GM12878 (cell line): ENCODE data around the gene DCAF11. TPM values are rescaled to one million over a fixed set of nuclear protein-coding genes. Genes with fewer than 3 reads are reported as not detected.
A peak's percentile ranks its signal among the peaks of the same experiment; 100 is the strongest.

ENCODE experiments used
- ATAC-seq: fragments of 200-7000 bp; cut with Tn5 transposase; 3 replicates; pipeline ENCODE4 v1.9.1; 2020; ENCODE audit warnings: mild to moderate bottlenecking, moderate library complexity
- Bru-seq: library from RNA; stranded (reverse); fragments of 400-500 nt; gene quantifications from one replicate; lab custom pipeline; 2021; lab: Mats Ljungman, UMichigan
- BruChase-seq, 2 experiments: library from RNA; stranded (reverse); fragments of 400-500 nt; gene quantifications; one replicate each; lab custom pipeline; 2021; lab: Mats Ljungman, UMichigan
- BruUV-seq: library from RNA; stranded (reverse); fragments of 400-500 nt; replicated peaks from 2 replicates; lab custom pipeline; 2021; lab: Mats Ljungman, UMichigan
- CTCF ChIA-PET: fragments of 300-600 bp; sonication (Branson Sonifier 250); formaldehyde crosslinking; extraction: SDS; loops from one replicate; lab custom pipeline; 2021; ENCODE audit warnings: inconsistent platforms; lab: Yijun Ruan, JAX
- POLR2A ChIA-PET: fragments of 350-600 bp; formaldehyde crosslinking; extraction: SDS; loops from one replicate; lab custom pipeline; 2021; ENCODE audit warnings: inconsistent platforms; lab: Charles Lee
- RAD21 ChIA-PET: fragments of 300-600 bp; sonication (Branson Sonifier 250); formaldehyde crosslinking; loops from one replicate; lab custom pipeline; 2023; ENCODE audit warnings: antibody characterized with exemption; ENCODE audit not compliant: unreplicated experiment; lab: Charles Lee
- SMC1A ChIA-PET: fragments of 300-600 bp; sonication (Branson Sonifier 250); formaldehyde crosslinking; loops from one replicate; lab custom pipeline; 2023; ENCODE audit not compliant: unreplicated experiment, uncharacterized antibody; lab: Charles Lee
- DNase-seq: peaks from one replicate; pipeline ENCODE4 v3.0.0-alpha.2; 2011; ENCODE audit warnings: low read depth, low spot score
- FAIRE-seq: peaks from 3 replicates; lab custom pipeline; 2011; peaks lifted over from hg19 to GRCh38; lab: Jason Lieb, UNC
- H2AFZ ChIP-seq: 2 replicates; pipeline ENCODE4 v1.6.0; 2011; ENCODE audit warnings: low read depth, low read length, control low read depth; ENCODE audit not compliant: control insufficient read depth
- H3K27ac ChIP-seq: 2 replicates; pipeline ENCODE4 v1.5.1; 2011; ENCODE audit warnings: control low read depth; ENCODE audit not compliant: control insufficient read depth, insufficient read depth
- H3K27me3 ChIP-seq, 2 experiments: replicated peaks in 1 of 2; 2 replicates each; pipeline versions ENCODE4 v1.6.0 to v1.6.1; 2011; ENCODE audit warnings: low read length in 1 of 2; ENCODE audit not compliant: control insufficient read depth in 2 of 2, insufficient read depth in 2 of 2
- H3K36me3 ChIP-seq, 2 experiments: 2 replicates each; pipeline ENCODE4 v1.5.1; 2011; ENCODE audit warnings: low read length in 1 of 2; ENCODE audit not compliant: control insufficient read depth in 2 of 2, insufficient read depth in 2 of 2
- H3K4me1 ChIP-seq: 2 replicates; pipeline ENCODE4 v1.6.1; 2011; ENCODE audit warnings: mild to moderate bottlenecking, low read length, moderate library complexity, mixed read lengths; ENCODE audit not compliant: control insufficient read depth, insufficient read depth
- H3K4me2 ChIP-seq: 2 replicates; pipeline ENCODE4 v1.6.0; 2011; ENCODE audit warnings: control low read depth; ENCODE audit not compliant: control insufficient read depth, insufficient read depth
- H3K4me3 ChIP-seq: fragments of 200-600 bp; sonication (generic); 2 replicates; pipeline ENCODE4 v1.5.1; 2016
- H3K79me2 ChIP-seq: 2 replicates; pipeline ENCODE4 v1.6.0; 2011; ENCODE audit warnings: low read length; ENCODE audit not compliant: control insufficient read depth, insufficient read depth
- H3K9ac ChIP-seq: 2 replicates; pipeline ENCODE4 v1.8.0; 2011; ENCODE audit warnings: low read length, control low read depth, mixed read lengths; ENCODE audit not compliant: control insufficient read depth, insufficient read depth
- H3K9me3 ChIP-seq: replicated peaks from 3 replicates; pipeline ENCODE4 v1.5.1; 2011; ENCODE audit warnings: mild to moderate bottlenecking, low read length; ENCODE audit not compliant: control insufficient read depth, insufficient read depth
- H4K20me1 ChIP-seq: 2 replicates; pipeline ENCODE4 v1.6.0; 2011; ENCODE audit not compliant: control insufficient read depth, insufficient read depth
- BCLAF1 ChIP-seq: fragments of 450-650 bp; IDR thresholded peaks from 2 replicates; pipeline ENCODE4 v1.6.1; 2017; ENCODE audit warnings: antibody characterized with exemption, mild to moderate bottlenecking, moderate library complexity
- CUX1 ChIP-seq: IDR thresholded peaks from 2 replicates; pipeline ENCODE4 v1.6.1; 2012; ENCODE audit warnings: improper control_type of control experiment, low read depth, low read length; ENCODE audit not compliant: insufficient replicate concordance
- EP300 ChIP-seq, 2 experiments: fragments of 150-350 bp in 1 of 2; IDR thresholded peaks; 2 replicates each; pipeline ENCODE4 v1.6.1; 2011 to 2012; ENCODE audit warnings: low read depth in 2 of 2, low read length in 2 of 2, borderline replicate concordance in 1 of 2, improper control_type of control experiment in 1 of 2, inconsistent platforms in 1 of 2; ENCODE audit not compliant: control insufficient read depth in 1 of 2
- MAX ChIP-seq: IDR thresholded peaks from 2 replicates; pipeline ENCODE4 v1.6.1; 2012; ENCODE audit warnings: low read depth, low read length, improper control_type of control experiment
- RELA ChIP-seq: fragments of 450-650 bp; IDR thresholded peaks from 2 replicates; pipeline ENCODE4 v1.8.0; 2014; ENCODE audit warnings: borderline replicate concordance; ENCODE audit not compliant: partially characterized antibody
- TCF12 ChIP-seq: IDR thresholded peaks from 2 replicates; pipeline ENCODE4 v1.6.1; 2011; ENCODE audit warnings: low read depth, mild to moderate bottlenecking, low read length
- WGBS: methylation state at CpG from one replicate; pipeline ENCODE4 v1.1.6; 2016; ENCODE audit warnings: low lambda C conversion rate; ENCODE audit not compliant: insufficient replicate concordance, insufficient coverage; ENCODE audit errors: missing lambda C conversion rate; 5-methylcytosine and 5-hydroxymethylcytosine counted together
- in situ Hi-C: fragments of 300-500 bp; cut with MboI; formaldehyde crosslinking; loops from 9 replicates; pipeline ENCODE4 v1.14.3; 2018; ENCODE audit warnings: mixed read lengths
- intact Hi-C: fragments of 100-400 bp; cut with micrococcal nuclease; formaldehyde crosslinking; loops from one replicate; pipeline ENCODE4 v1.14.2; 2022; ENCODE audit not compliant: unreplicated experiment
- long read RNA-seq, 2 experiments: library from polyadenylated mRNA; unstranded; transcript quantifications; one replicate each; pipeline ENCODE4 v2.0.0, GENCODE V29; 2019 to 2020
- polyA minus RNA-seq, 3 experiments: library from RNA; depleted of rRNA, polyadenylated mRNA; stranded (reverse); fragments of >200 nt; gene quantifications; 2 replicates each; pipeline ENCODE4 v1.2.3, GENCODE V29; 2011
- polyA plus RNA-seq, 11 experiments: library from polyadenylated mRNA; depleted of rRNA in 4 of 11; unstranded in 6 of 11; stranded (reverse) in 5 of 11; fragments of >200 nt; fragmentation: Nextera tagmentation in 4 of 11; fragmentation: Illumina TruSeq in 1 of 11; extraction: Ambion mirVana in 4 of 11; extraction: Trizol in 1 of 11; gene quantifications; 1 replicate in 1 of 11; 2 replicates in 10 of 11; pipeline versions ENCODE4 v1.2.1 to v1.2.3, GENCODE V29; 2011 to 2016; ENCODE audit warnings: inconsistent platforms in 2 of 11, missing spikeins in 2 of 11, low read depth in 1 of 11
- total RNA-seq, 4 experiments: library from RNA; depleted of rRNA in 3 of 4; stranded (reverse); fragments of >200 nt in 3 of 4; fragmentation: Illumina TruSeq in 1 of 4; extraction: Trizol in 1 of 4; gene quantifications; 2 replicates each; pipeline versions ENCODE4 v1.2.1 to v1.2.3, GENCODE V29; 2013 to 2021

DCAF11 gene
- 47.6 and 50.6 TPM in 2 replicates for total RNA-seq (2013; cell fraction: nucleolus; rRNA removed)
- total RNA-seq (2014; rRNA removed) (90.1 and 91.2 TPM in 2 replicates), total RNA-seq (2014; rRNA removed; fragmentation: Illumina TruSeq; extraction: Trizol) (57.5 and 59.0 TPM in 2 replicates), total RNA-seq (2021) (66.3 and 69.2 TPM in 2 replicates), polyA plus RNA-seq (2011; rRNA removed) (51.4 and 76.7 TPM in 2 replicates), polyA plus RNA-seq (2014; fragmentation: Illumina TruSeq; extraction: Trizol) (50.9 and 72.0 TPM in 2 replicates), polyA plus RNA-seq (2014; fragmentation: Nextera tagmentation; extraction: Ambion mirVana) (10 to 100 TPM; 13.4 to 16.4 TPM), polyA plus RNA-seq (2014; rRNA removed) (73.2 and 76.8 TPM in 2 replicates), polyA plus RNA-seq (2016; fragmentation: Nextera tagmentation; extraction: Ambion mirVana) (10 to 100 TPM; 62.8 to 71.1 TPM), polyA minus RNA-seq (2011; rRNA and poly(A)+ RNA removed) (73.1 and 98.4 TPM in 2 replicates), Bru-seq, nascent RNA (percentile 89 among the genes with signal in this experiment), BruChase-seq, experiment 1, labeled RNA remaining after a 6-hour chase (percentile 94 among the genes with signal in this experiment), BruChase-seq, experiment 2, labeled RNA remaining after a 2-hour chase (percentile 91 among the genes with signal in this experiment)
- 28.7 TPM for polyA plus RNA-seq (2011; ENCODE audit: low read depth)
- polyA plus RNA-seq (2011; cell fraction: cytosol; rRNA removed), result 97.2 and 106 TPM in 2 replicates
- 90.8 and 100 TPM in 2 replicates for polyA plus RNA-seq (2011; cell fraction: nucleus; rRNA removed)
- polyA plus RNA-seq (2012), result 43.1 and 49.8 TPM in 2 replicates
- polyA minus RNA-seq (2011; cell fraction: cytosol; rRNA and poly(A)+ RNA removed), result 27.5 and 32.6 TPM in 2 replicates
- 38.4 and 43.4 TPM in 2 replicates for polyA minus RNA-seq (2011; cell fraction: nucleus; rRNA and poly(A)+ RNA removed)
- long read RNA-seq, experiment 1, full-length matches to known transcripts, result 30 of 49 reads
- long read RNA-seq, experiment 1, partial matches to known transcripts, result 5 of 49 reads
- long read RNA-seq, experiment 1, other reads (novel, unspliced or antisense), result 14 of 49 reads
- long read RNA-seq, experiment 2, full-length matches to known transcripts, result 30 of 68 reads
- long read RNA-seq, experiment 2, partial matches to known transcripts, result 20 of 68 reads
- long read RNA-seq, experiment 2, other reads (novel, unspliced or antisense), result 18 of 68 reads

GRCh38 chr14:24114532-24115421 lies at the start of gene DCAF11, which contains the start of gene NRL:
Gene DCAF11 (plus strand): TSS chr14:24114777. CDS start chr14:24115595, 818 bp downstream.
Gene NRL (minus strand): TSS chr14:24114949. CDS start chr14:24082848, 32,101 bp downstream.
- ChIA-PET SMC1A (interaction anchor here (0.7 to 7.7 kb wide), 21 partner anchors 9 to 219 kb away, joined by 3 to 70 read pairs (median 6); partner anchors contain the start of genes CHMP4A, IPO4, IRF9 and PCK2), CTCF (interaction anchor here (0.7 to 5.9 kb wide), 23 partner anchors 9 to 1020 kb away, joined by 3 to 39 read pairs (median 4); partner anchors contain the start of genes ACIN1, CIDEB, EMC9 and IRF9), RAD21 (interaction anchor here (0.8 to 5.8 kb wide), 22 partner anchors 9 to 316 kb away, joined by 3 to 69 read pairs (median 6); partner anchors contain the start of genes CARMIL3, EMC9, FITM1 and IPO4), POLR2A (interaction anchor here (0.6 to 17.1 kb wide), 20 partner anchors 9 to 316 kb away, joined by 3 to 276 read pairs (median 6); partner anchors contain the start of genes CHMP4A, CIDEB, EMC9 and FITM1)
- Histone ChIP-seq H3K4me1 (peaks cover 5% of the 10 kb centered on the region), H3K9me3 (no peaks in the 10 kb centered on the region), H3K27ac (peak within 1 kb of the TSS; percentile 94), H3K4me3 (peak within 1 kb of the TSS; percentile 96), H3K4me2 (peak within 1 kb of the TSS; percentile 94), H2AFZ (peak within 1 kb of the TSS; percentile 86), H4K20me1 (no peaks in the 10 kb centered on the region), H3K36me3 (peaks cover 7 to 23% of the 10 kb centered on the region in 2 experiments), H3K9ac (peak within 1 kb of the TSS; percentile 98), H3K79me2 (peaks cover 24% of the 10 kb centered on the region), H3K27me3 (no peaks in the 10 kb centered on the region)
- under 1% methylated on average over 65 of the region's 65 CpGs for WGBS
- intact Hi-C loops (loop anchor here (1.0 to 2.0 kb wide), 5 partner anchors 19 to 328 kb away; partner anchors contain the start of genes EMC9, IRF9 and SDR39U1), in situ Hi-C loops (loop anchor here (25.0 kb wide), 1 partner anchor 802 kb away; the partner anchor contains the start of genes BCL2L2, PABPN1 and PPP1R3E)
- ATAC-seq (peak; percentile 92), DNase-seq (peak; percentile 99), FAIRE-seq (peak; percentile 98)
- BruUV-seq, result no TSS peak
- TF ChIP-seq EP300 (IDR thresholded peaks at IDR 0.05; ENCODE audit: borderline replicate concordance in 1 of 2, control insufficient read depth in 1 of 2, low read depth in 2 of 2, low read length in 2 of 2), result no peak
- TF ChIP-seq TCF12, result no peak
- no peak for TF ChIP-seq CUX1
- peak; percentile 41 for TF ChIP-seq RELA
- peak; percentile 88 for TF ChIP-seq MAX
- TF ChIP-seq BCLAF1, result no peak
